ENCODE measurements around the gene LAMA2.

DNA sequence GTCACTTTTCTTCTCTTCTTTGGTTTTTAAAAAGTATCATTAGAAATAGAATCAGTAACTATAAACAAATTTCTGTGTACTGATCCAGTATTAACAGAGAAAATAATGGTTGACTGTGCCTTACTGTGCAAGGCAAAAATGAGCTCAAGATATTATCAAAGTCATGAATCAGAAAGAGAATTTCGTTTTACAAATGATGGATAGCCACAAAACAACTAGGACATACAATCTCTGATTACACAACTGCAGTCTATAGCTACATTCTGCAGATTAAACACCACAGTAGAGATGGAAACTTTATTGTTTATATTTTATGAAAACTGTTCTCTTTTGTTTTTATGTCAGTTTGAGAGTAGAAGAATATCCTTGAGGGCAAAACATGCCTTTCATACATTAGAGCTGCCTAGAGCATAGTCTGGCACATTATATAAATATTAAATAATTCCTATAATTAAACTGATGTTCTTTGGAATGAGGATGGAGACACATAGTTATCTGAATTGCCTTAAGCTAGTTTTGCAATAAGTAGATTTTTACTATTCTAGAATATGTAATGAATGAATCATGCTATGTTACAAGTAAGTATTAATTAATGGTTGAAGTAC, 333.1 kb downstream of the LAMA2 start:
- TF ChIP-seq, protein P1, sequence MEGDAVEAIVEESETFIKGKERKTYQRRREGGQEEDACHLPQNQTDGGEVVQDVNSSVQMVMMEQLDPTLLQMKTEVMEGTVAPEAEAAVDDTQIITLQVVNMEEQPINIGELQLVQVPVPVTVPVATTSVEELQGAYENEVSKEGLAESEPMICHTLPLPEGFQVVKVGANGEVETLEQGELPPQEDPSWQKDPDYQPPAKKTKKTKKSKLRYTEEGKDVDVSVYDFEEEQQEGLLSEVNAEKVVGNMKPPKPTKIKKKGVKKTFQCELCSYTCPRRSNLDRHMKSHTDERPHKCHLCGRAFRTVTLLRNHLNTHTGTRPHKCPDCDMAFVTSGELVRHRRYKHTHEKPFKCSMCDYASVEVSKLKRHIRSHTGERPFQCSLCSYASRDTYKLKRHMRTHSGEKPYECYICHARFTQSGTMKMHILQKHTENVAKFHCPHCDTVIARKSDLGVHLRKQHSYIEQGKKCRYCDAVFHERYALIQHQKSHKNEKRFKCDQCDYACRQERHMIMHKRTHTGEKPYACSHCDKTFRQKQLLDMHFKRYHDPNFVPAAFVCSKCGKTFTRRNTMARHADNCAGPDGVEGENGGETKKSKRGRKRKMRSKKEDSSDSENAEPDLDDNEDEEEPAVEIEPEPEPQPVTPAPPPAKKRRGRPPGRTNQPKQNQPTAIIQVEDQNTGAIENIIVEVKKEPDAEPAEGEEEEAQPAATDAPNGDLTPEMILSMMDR (IDR thresholded peaks at IDR 0.05; ENCODE audit: low read depth, low read length): no peak
- TF ChIP-seq POLR2A (IDR thresholded peaks at IDR 0.05; ENCODE audit: extremely low read depth, insufficient read length) (no peak), MYC (IDR thresholded peaks at IDR 0.05; ENCODE audit: low read depth, low read length) (no peak)
- TF ChIP-seq, protein P2, sequence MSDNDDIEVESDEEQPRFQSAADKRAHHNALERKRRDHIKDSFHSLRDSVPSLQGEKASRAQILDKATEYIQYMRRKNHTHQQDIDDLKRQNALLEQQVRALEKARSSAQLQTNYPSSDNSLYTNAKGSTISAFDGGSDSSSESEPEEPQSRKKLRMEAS (IDR thresholded peaks at IDR 0.05; ENCODE audit: low read depth, low read length): no peak

All from NB4 (cell line).